ENCODE results near the gene DOP1A. TPM values are rescaled to one million over a fixed set of nuclear protein-coding genes. Genes with fewer than 3 reads are reported as not detected.

Gene DOP1A
- total RNA-seq, 4 donors from 2014 or later, result 25.8 to 52.9 (median 40.6) TPM

DNA sequence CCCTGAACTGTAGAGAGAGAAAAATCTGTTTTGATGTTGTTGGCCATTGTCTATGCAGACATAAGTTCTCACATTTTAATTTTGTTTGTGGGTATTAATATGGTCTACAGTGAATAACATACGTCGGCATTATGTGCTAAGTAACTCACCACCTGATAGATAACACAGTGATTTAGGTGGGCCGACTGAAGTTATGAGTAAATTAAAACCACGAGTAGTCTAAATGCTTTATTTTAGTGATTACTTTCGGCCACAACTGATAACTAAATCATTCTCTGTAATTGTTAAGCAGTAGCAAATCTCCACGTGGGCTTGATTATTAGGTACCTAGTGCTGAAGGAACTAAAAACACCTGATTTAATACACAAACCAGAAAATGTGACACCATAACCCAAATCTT is 1.1 kb downstream of the DOP1A start:
- no peak for DNase-seq
- H3K9me3 ChIP-seq, result no peaks in the 10 kb centered on the region
- intact Hi-C loops (cut with DNase I; ENCODE audit: low total_unique reads) (loop anchor here (10.0 kb wide), 1 partner anchor 126 kb away; the partner anchor contains the start of genes PGM3 and RWDD2A), in situ Hi-C loops (cut with MboI; ENCODE audit: low pct_ligation_motif_present in 1 of 4, low pct_unique_long_range_greater_than_20kb in 1 of 4, low sequenced_read_pairs in 3 of 4) (loop anchor here in 2 of 4 donors (10.0 to 25.0 kb wide), 3 partner anchors 136 to 444 kb away; partner anchors contain the start of gene PRSS35 (in 1 of the 2))
- no peaks in the 10 kb centered on the region for H3K36me3 ChIP-seq
- peak overlapping the region; percentile 89 to 98 (median 92) for H3K27ac ChIP-seq
- 25 to 36% methylated on average over 6 of the region's 6 CpGs for WGBS, 2 donors (ENCODE audit: low coverage in 1 of 2)
- H3K4me1 ChIP-seq, result peaks cover 8 to 54% (median 33%) of the 10 kb centered on the region in 4 donors
- TF ChIP-seq POLR2AphosphoS5 (IDR thresholded peaks at IDR 0.05), result no peak
- TF ChIP-seq EP300 (IDR thresholded peaks at IDR 0.05; ENCODE audit: low read depth), result no peak
- no peak for TF ChIP-seq CTCF (IDR thresholded peaks at IDR 0.05)
- peak overlapping the region in 3 of 4 donors; percentile 59 to 76 (median 72) for H3K4me3 ChIP-seq
- H3K27me3 ChIP-seq, result no peaks in the 10 kb centered on the region

DNA sequence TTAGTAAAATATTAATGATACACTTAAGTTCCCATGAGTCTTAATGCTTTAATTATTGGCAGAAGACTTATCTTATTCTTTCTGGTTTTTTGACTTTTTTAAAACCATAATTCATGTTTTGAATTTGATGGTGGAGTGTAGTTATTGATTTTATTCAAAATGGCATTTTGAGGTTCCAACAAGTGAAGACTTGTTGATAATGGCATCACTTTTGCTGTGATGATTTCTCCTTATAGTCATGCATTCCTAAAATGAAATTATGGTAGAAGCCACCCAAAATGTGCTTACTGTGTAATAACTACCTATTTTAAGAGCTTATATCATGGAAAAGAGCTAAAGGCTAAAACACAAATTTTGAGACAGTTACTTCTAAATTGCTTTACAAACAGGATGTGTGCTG is 2.2 kb downstream of the DOP1A start:
- Histone ChIP-seq H3K27ac (peak overlapping the region in 1 of 4 donors; percentile 89), H3K9me3 (no peaks in the 10 kb centered on the region), H3K4me1 (peaks cover 7 to 51% (median 31%) of the 10 kb centered on the region in 4 donors), H3K27me3 (no peaks in the 10 kb centered on the region), H3K36me3 (no peaks in the 10 kb centered on the region), H3K4me3 (no peak overlapping the region)
- DNase-seq, result no peak
- in situ Hi-C loops (cut with MboI; ENCODE audit: low pct_ligation_motif_present in 1 of 4, low pct_unique_long_range_greater_than_20kb in 1 of 4, low sequenced_read_pairs in 3 of 4) (loop anchor here in 2 of 4 donors (10.0 to 25.0 kb wide), 3 partner anchors 135 to 443 kb away; partner anchors contain the start of gene PRSS35 (in 1 of the 2)), intact Hi-C loops (cut with DNase I; ENCODE audit: low total_unique reads) (loop anchor here (10.0 kb wide), 1 partner anchor 125 kb away; the partner anchor contains the start of genes PGM3 and RWDD2A)
- TF ChIP-seq CTCF (IDR thresholded peaks at IDR 0.05), result no peak
- TF ChIP-seq POLR2A (IDR thresholded peaks at IDR 0.05), result no peak
- TF ChIP-seq POLR2AphosphoS5 (IDR thresholded peaks at IDR 0.05), result no peak
- TF ChIP-seq EP300 (IDR thresholded peaks at IDR 0.05; ENCODE audit: low read depth), result no peak

- TF ChIP-seq POLR2A (IDR thresholded peaks at IDR 0.05) (no peak), CTCF (IDR thresholded peaks at IDR 0.05) (no peak)
- peaks cover 4 to 42% (median 27%) of the 10 kb centered on the region in 4 donors for H3K4me1 ChIP-seq
- 71 to 77% methylated on average over 2 to 4 of the region's 4 CpGs for WGBS, 2 donors (ENCODE audit: low coverage in 1 of 2)
- H3K27me3 ChIP-seq, result no peaks in the 10 kb centered on the region
- no peaks in the 10 kb centered on the region for H3K9me3 ChIP-seq
- no peak for DNase-seq
- in situ Hi-C loops (cut with MboI; ENCODE audit: low pct_ligation_motif_present in 1 of 4, low pct_unique_long_range_greater_than_20kb in 1 of 4, low sequenced_read_pairs in 3 of 4), result loop anchor here in 1 of 4 donors (25.0 kb wide), 1 partner anchor 441 kb away; the partner anchor contains the start of gene PRSS35
- intact Hi-C loops (cut with DNase I; ENCODE audit: low total_unique reads), result no loop called here
- H3K4me3 ChIP-seq, result no peak overlapping the region
- H3K36me3 ChIP-seq, result no peaks in the 10 kb centered on the region
- H3K27ac ChIP-seq, result peak overlapping the region; percentile 10 to 56 (median 37)
These were observed 3.6 kb downstream of the DOP1A start for GRCh38 chr6:83071023-83071422.

DNA sequence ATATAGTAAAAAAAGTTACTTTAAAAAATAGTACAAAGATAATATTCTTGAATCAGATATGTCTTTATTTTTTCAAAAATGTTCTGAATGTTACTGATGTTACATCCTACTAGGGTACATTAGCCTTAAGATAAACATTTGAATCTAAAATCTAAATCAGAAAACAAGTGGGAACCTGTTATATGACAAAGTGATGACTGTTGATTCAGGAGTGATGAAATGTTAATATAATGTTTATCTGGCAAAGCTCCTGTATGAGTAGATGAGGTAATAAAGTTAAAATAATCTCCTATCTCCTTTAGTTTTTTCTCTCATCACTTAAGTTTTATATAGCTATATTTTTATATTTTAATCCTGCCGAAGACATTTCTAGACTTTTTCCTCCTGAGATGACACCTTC is 4.2 kb downstream of the DOP1A start:
- in situ Hi-C loops (cut with MboI; ENCODE audit: low pct_ligation_motif_present in 1 of 4, low pct_unique_long_range_greater_than_20kb in 1 of 4, low sequenced_read_pairs in 3 of 4), result loop anchor here in 1 of 4 donors (25.0 kb wide), 1 partner anchor 441 kb away; the partner anchor contains the start of gene PRSS35

More for the DNA sequence above, 4.2 kb downstream of the DOP1A start:
- intact Hi-C loops (cut with DNase I; ENCODE audit: low total_unique reads), result no loop called here
- Histone ChIP-seq H3K36me3 (no peaks in the 10 kb centered on the region), H3K27ac (no peak overlapping the region), H3K4me1 (peaks cover 4 to 40% (median 26%) of the 10 kb centered on the region in 4 donors), H3K4me3 (no peak overlapping the region), H3K9me3 (no peaks in the 10 kb centered on the region), H3K27me3 (no peaks in the 10 kb centered on the region)
- no peak for DNase-seq
- 52 to 57% methylated on average over 1 of the region's 1 CpG for WGBS, 2 donors (ENCODE audit: low coverage in 1 of 2)
- no peak for TF ChIP-seq EP300 (IDR thresholded peaks at IDR 0.05; ENCODE audit: low read depth)
- no peak for TF ChIP-seq CTCF (IDR thresholded peaks at IDR 0.05)
- TF ChIP-seq POLR2A (IDR thresholded peaks at IDR 0.05), result no peak
- TF ChIP-seq POLR2AphosphoS5 (IDR thresholded peaks at IDR 0.05), result no peak
